Upper lobe of left lung (tissue), 6 donors: ENCODE data around the gene DNAI1. TPM values are rescaled to one million over a fixed set of nuclear protein-coding genes. Genes with fewer than 3 reads are reported as not detected.

Experiments used
- ATAC-seq, 2 donors: fragments of 200-7000 bp; cut with Tn5 transposase; one replicate each; pipeline ENCODE4 v1.9.1; 2022; ENCODE audit warnings: mild to moderate bottlenecking in 2 of 2, moderate library complexity in 2 of 2; ENCODE audit not compliant: low FRiP score in 2 of 2
- DNase-seq, 2 donors: peaks; one replicate each; pipeline ENCODE4 v3.0.0-alpha.2; 2019 to 2020
- H3K27ac ChIP-seq, 4 donors: fragments of 200-600 bp; sonication (generic); one replicate each; pipeline ENCODE4 v1.5.1; 2016 to 2019
- H3K27me3 ChIP-seq, 4 donors: fragments of 200-600 bp; sonication (generic); one replicate each; pipeline ENCODE4 v1.5.1; 2017 to 2019
- H3K36me3 ChIP-seq, 4 donors: fragments of 200-600 bp; sonication (generic); one replicate each; pipeline ENCODE4 v1.5.1; 2016 to 2019
- H3K4me1 ChIP-seq, 4 donors: fragments of 200-600 bp; sonication (generic); one replicate each; pipeline ENCODE4 v1.5.1; 2018 to 2019
- H3K4me3 ChIP-seq, 4 donors: fragments of 200-600 bp; sonication (generic); one replicate each; pipeline ENCODE4 v1.5.1; 2017 to 2019; ENCODE audit warnings: mild to moderate bottlenecking in 2 of 4, moderate library complexity in 1 of 4
- H3K9me3 ChIP-seq, 4 donors: fragments of 200-600 bp; sonication (generic); one replicate each; pipeline ENCODE4 v1.5.1; 2018 to 2019
- EP300 ChIP-seq, 4 donors: sonication (generic); formaldehyde crosslinking; IDR thresholded peaks; one replicate each; pipeline ENCODE4 v1.5.1; 2017; ENCODE audit warnings: antibody characterized with exemption in 4 of 4, control low read depth in 2 of 4
- POLR2A ChIP-seq, 4 donors: fragments of 450-650 bp; IDR thresholded peaks; one replicate each; pipeline ENCODE4 v1.5.1; 2016 to 2017; ENCODE audit warnings: antibody characterized with exemption in 4 of 4, mild to moderate bottlenecking in 2 of 4
- POLR2AphosphoS5 ChIP-seq, 2 donors: sonication (generic); formaldehyde crosslinking; IDR thresholded peaks; one replicate each; pipeline ENCODE4 v1.5.1; 2017; ENCODE audit warnings: antibody characterized with exemption in 2 of 2
- WGBS, 2 donors: methylation state at CpG; one replicate each; pipeline ENCODE4 v1.1.5; 2017 to 2018; 5-methylcytosine and 5-hydroxymethylcytosine counted together
- total RNA-seq, 6 donors: library from RNA; depleted of rRNA in 4 of 6; stranded (reverse); fragments of >200 nt in 4 of 6; gene quantifications; one replicate each; pipeline versions ENCODE4 v1.1.0 to v1.2.1, GENCODE V29; 2016 to 2021
- TF ChIP-seq, protein P1 (sequence below), 6 experiments: fragments of 450-650 bp in 4 of 6; fragments of 200-600 bp in 2 of 6; sonication (generic) in 2 of 6; IDR thresholded peaks; one replicate each; pipeline ENCODE4 v1.5.1; 2016 to 2019; ENCODE audit warnings: antibody characterized with exemption in 6 of 6
- donor health status: DM: no; HTN: no; CAD: no; lungs with moderate emphysema.
- donor health status: DM: no; HTN: yes; CAD: no; lungs with severe emphysema.

The DNAI1 gene
- total RNA-seq, 6 donors from 2014 or later: 0.37 to 39.8 (median 9.7) TPM

DNA sequence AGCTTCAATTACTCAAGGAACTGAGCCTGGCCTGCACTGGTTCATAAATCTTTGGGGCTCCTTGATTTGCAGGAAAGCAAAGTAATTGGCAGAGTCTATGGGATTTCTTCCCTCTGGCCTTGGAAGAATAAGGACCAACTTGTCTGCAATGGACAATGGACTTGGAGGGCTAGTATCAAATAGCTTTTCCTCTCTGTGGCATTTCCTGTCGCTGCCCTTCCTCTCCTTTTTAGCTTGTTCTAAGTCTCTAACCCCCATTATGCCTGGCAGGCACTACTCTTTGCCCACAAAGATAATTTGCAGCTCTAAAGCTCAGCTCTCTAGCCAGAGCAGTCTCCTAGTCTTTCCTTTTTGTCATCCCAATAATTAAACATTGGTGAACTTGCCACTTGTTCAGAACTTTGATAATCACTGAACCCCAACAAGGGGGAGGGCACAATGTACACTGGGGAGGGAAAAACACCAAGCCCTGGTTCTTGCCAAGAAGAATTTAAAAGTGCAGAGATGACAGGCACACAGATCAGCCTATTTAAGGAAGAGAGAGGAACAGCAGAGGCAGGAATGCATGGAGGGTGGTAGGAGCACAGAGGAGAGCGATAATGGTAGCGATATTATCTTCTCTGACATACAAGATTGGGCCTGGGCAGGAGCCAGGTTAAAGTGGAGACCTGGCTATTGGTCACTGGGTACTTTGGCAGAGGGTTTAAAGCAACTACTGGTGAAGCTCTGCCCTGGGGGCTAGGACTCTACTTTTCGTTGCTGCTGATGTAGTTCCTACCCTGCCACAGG is 38.7 kb upstream of the DNAI1 start:
- no peak overlapping the region for H3K4me3 ChIP-seq
- TF ChIP-seq EP300 (IDR thresholded peaks at IDR 0.05) (no peak), POLR2A (IDR thresholded peaks at IDR 0.05) (no peak), POLR2AphosphoS5 (IDR thresholded peaks at IDR 0.05) (no peak)
- TF ChIP-seq, protein P1, sequence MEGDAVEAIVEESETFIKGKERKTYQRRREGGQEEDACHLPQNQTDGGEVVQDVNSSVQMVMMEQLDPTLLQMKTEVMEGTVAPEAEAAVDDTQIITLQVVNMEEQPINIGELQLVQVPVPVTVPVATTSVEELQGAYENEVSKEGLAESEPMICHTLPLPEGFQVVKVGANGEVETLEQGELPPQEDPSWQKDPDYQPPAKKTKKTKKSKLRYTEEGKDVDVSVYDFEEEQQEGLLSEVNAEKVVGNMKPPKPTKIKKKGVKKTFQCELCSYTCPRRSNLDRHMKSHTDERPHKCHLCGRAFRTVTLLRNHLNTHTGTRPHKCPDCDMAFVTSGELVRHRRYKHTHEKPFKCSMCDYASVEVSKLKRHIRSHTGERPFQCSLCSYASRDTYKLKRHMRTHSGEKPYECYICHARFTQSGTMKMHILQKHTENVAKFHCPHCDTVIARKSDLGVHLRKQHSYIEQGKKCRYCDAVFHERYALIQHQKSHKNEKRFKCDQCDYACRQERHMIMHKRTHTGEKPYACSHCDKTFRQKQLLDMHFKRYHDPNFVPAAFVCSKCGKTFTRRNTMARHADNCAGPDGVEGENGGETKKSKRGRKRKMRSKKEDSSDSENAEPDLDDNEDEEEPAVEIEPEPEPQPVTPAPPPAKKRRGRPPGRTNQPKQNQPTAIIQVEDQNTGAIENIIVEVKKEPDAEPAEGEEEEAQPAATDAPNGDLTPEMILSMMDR (IDR thresholded peaks at IDR 0.05): no peak
- no peak overlapping the region for H3K27ac ChIP-seq
- H3K4me1 ChIP-seq: no peaks in the 10 kb centered on the region
- ATAC-seq: no peak
- no peak for DNase-seq
- WGBS, 2 donors: 80 to 84% methylated on average over 4 of the region's 4 CpGs
- no peaks in the 10 kb centered on the region for H3K9me3 ChIP-seq
- no peaks in the 10 kb centered on the region for H3K36me3 ChIP-seq
- H3K27me3 ChIP-seq: no peaks in the 10 kb centered on the region

DNA sequence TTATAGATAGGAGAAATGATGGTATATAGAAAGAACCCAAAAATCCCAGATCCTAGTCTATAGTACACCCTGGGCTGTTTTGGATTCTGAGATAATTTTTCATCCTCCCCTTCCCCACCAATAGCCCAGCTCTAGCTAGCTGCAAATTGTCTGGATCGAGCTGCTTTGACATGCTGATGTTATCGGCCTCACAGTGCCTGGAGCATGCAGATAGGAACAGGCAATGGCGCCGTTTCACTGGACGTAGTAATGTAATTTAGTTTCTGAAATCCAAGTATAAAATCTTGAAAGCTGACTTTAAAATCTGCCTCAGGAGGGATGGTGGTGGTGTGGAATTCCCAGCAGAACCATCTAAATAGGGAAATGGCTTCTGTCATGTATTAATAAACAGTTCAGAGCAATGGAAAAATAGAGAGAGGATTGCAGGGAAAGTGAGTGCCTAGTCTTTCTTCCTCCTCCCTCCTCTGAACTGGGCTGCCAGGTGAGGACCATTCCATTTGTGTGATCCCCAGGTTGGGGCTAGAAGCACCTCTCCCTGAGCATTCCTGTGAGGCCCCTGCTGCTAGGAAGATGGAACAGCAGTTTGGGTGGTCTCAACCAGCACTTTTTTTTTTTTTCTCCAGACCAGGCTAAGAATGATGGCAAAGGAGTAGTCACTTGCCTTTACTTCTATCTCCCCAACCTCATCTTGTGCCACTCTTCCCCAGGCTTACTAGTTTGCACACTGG is 32.1 kb upstream of the DNAI1 start:
- 84 to 88% methylated on average over 5 of the region's 5 CpGs for WGBS, 2 donors
- no peak for DNase-seq
- no peaks in the 10 kb centered on the region for H3K27me3 ChIP-seq
- TF ChIP-seq POLR2AphosphoS5 (IDR thresholded peaks at IDR 0.05): no peak
- no peak for TF ChIP-seq EP300 (IDR thresholded peaks at IDR 0.05)
- TF ChIP-seq, protein P1 (IDR thresholded peaks at IDR 0.05): no peak
- TF ChIP-seq POLR2A (IDR thresholded peaks at IDR 0.05): no peak
- no peak overlapping the region for H3K4me3 ChIP-seq
- H3K27ac ChIP-seq: no peak overlapping the region
- H3K36me3 ChIP-seq: peaks cover 0 to 6% (median 0%) of the 10 kb centered on the region in 4 donors
- H3K9me3 ChIP-seq: no peaks in the 10 kb centered on the region
- H3K4me1 ChIP-seq: peaks cover 6 to 12% (median 8%) of the 10 kb centered on the region in 4 donors
- ATAC-seq: no peak

DNA sequence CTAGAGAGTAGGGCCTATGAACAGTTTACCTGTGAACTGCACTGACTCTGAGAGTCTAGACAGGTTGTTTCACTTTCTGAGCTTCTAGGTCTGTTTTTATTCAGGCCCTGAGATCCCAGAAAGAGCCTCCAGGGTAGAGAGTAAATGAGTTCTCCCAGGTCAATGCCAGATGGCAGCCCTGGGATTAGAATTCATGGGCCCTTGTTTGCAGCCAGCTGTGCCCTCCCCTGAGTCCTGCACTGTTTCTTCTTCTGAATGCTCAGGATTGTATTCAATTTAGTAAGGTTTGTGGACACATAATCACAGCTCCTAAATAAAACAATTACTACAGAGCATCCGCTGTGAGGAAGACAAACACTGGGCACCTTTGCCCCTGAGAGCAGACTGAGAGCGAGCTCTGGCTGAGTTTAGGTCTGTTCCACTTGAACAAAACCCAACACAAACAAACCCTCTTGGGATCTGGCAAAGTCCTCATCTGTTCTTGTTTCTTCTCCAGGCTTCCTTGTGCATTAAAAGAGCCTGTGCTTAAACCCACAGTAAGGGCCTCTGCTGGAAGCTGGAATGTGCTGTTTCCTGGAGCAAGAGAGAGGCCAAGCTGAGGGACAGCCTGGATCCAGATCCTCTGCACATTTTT is 30.2 kb upstream of the DNAI1 start:
- TF ChIP-seq POLR2AphosphoS5 (IDR thresholded peaks at IDR 0.05): no peak
- TF ChIP-seq POLR2A (IDR thresholded peaks at IDR 0.05): no peak
- no peak for TF ChIP-seq EP300 (IDR thresholded peaks at IDR 0.05)
- TF ChIP-seq, protein P1 (IDR thresholded peaks at IDR 0.05): no peak
- peaks cover 6 to 12% (median 8%) of the 10 kb centered on the region in 4 donors for H3K4me1 ChIP-seq
- ATAC-seq (no peak), DNase-seq (no peak)
- no peaks in the 10 kb centered on the region for H3K9me3 ChIP-seq
- H3K36me3 ChIP-seq: peaks cover 0 to 6% (median 0%) of the 10 kb centered on the region in 4 donors
- no peaks in the 10 kb centered on the region for H3K27me3 ChIP-seq
- no peak overlapping the region for H3K4me3 ChIP-seq
- 47 to 86% methylated on average over 2 of the region's 2 CpGs for WGBS, 2 donors
- no peak overlapping the region for H3K27ac ChIP-seq

DNA sequence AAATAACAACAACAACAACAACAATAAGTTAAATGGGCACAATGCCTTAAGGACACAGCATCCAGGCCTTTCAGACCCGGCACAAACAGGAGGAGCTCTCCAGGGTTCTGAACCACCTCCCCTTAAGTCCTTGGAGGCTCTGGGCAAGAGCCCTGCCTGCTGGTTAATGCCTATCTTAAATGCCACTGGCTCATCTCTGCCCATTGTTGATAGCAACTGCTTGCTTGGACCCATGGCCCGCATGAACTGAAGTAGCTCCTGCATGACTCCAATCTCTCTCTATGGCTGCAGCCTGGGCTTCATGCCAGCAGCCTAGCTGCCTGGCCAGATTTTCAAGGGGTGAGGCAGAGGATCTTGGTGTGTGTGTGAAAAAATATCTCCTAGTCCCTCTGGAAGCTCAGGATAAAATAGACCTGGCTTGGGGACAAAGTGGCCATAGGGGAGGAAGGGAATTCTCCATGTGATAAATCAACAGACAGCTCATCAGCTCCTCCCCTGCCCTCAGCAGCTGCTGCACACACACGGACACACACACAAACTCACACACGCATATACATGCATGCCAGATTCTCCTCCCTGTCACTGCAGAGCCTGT is 27.7 kb upstream of the DNAI1 start:
- DNase-seq (peak in 1 of 2 donors; percentile 21), ATAC-seq (peak; percentile 39 to 72)
- Histone ChIP-seq H3K9me3 (no peaks in the 10 kb centered on the region), H3K36me3 (peaks cover 0 to 6% (median 0%) of the 10 kb centered on the region in 4 donors), H3K27me3 (no peaks in the 10 kb centered on the region), H3K4me1 (peaks cover 6 to 12% (median 8%) of the 10 kb centered on the region in 4 donors), H3K4me3 (no peak overlapping the region), H3K27ac (no peak overlapping the region)
- WGBS, 2 donors: 49 to 52% methylated on average over 4 of the region's 4 CpGs
- no peak for TF ChIP-seq POLR2AphosphoS5 (IDR thresholded peaks at IDR 0.05)

DNA sequence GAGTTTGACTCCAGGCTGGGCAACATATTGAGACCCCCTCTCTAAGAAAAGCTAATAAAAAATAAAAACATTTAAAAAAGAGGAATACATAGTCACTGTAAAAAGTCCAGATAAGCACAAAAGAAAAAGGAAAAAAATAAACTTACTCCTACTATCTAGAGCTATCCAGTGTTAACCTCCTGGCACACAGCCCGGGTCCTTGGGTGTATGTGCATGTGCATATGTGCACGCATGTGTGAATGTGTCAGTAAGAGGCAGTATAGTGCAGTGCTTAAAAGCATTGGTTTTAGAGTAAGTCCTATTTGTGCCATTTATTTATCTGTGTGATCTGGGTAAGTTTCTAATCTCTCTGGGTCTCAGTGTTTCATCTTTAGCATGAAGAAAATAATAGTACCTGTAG is 26.9 kb upstream of the DNAI1 start:
- Histone ChIP-seq H3K4me3 (no peak overlapping the region), H3K27me3 (no peaks in the 10 kb centered on the region), H3K27ac (no peak overlapping the region), H3K9me3 (no peaks in the 10 kb centered on the region), H3K36me3 (peaks cover 0 to 6% (median 0%) of the 10 kb centered on the region in 4 donors), H3K4me1 (peaks cover 6 to 12% (median 8%) of the 10 kb centered on the region in 4 donors)
- DNase-seq: no peak
- TF ChIP-seq EP300 (IDR thresholded peaks at IDR 0.05) (no peak), POLR2A (IDR thresholded peaks at IDR 0.05) (no peak), POLR2AphosphoS5 (IDR thresholded peaks at IDR 0.05) (no peak)
- TF ChIP-seq, protein P1 (IDR thresholded peaks at IDR 0.05): no peak
- ATAC-seq: no peak
- WGBS, 2 donors: 86 to 91% methylated on average over 2 of the region's 2 CpGs
